ENCODE data around the gene LAMA5. TPM values are rescaled to one million over a fixed set of nuclear protein-coding genes. Genes with fewer than 3 reads are reported as not detected.

Gene LAMA5
- total RNA-seq, 1 experiment from 2014 or later, result 321 TPM

GRCh38 chr20:62300319-62300718 lies 66.8 kb downstream of the LAMA5 start:
- Histone ChIP-seq H3K9ac (ENCODE audit: low read length) (no peak overlapping the region), H3K9me3 (ENCODE audit: control insufficient read depth in 1 of 2, insufficient read depth in 1 of 2, low read depth in 1 of 2, low read length in 2 of 2) (no peaks in the 10 kb centered on the region), H3K27ac (ENCODE audit: low read depth, low read length) (no peak overlapping the region), H3K36me3 (ENCODE audit: control insufficient read depth in 1 of 2, insufficient read depth in 2 of 2, low read length in 2 of 2) (peaks cover 8 to 24% of the 10 kb centered on the region in 2 experiments; a peak in 2 of 4 replicates), H2AFZ (ENCODE audit: low read depth, low read length, poor library complexity, severe bottlenecking) (no peak overlapping the region), H3K79me2 (ENCODE audit: insufficient read depth, low read length) (peaks cover 25% of the 10 kb centered on the region), H3K4me1 (ENCODE audit: control insufficient read depth in 1 of 2, insufficient read depth in 2 of 2, low read length in 2 of 2) (peaks cover 17 to 31% of the 10 kb centered on the region in 2 experiments), H4K20me1 (ENCODE audit: insufficient read depth) (peaks cover 19% of the 10 kb centered on the region; the same call in 1 of the 2 replicates), H3K4me3 (replicated peaks in 1 of 2; ENCODE audit: low read depth in 1 of 2, low read length in 2 of 2) (no peak overlapping the region), H3K9me2 (ENCODE audit: insufficient read depth) (no peaks in the 10 kb centered on the region), H3K4me2 (ENCODE audit: low read length) (no peak overlapping the region), H3K27me3 (ENCODE audit: insufficient read depth, low read length) (no peaks in the 10 kb centered on the region)
- ATAC-seq (no peak), DNase-seq (ENCODE audit: low read depth, low spot score) (no peak)
- ChIA-PET RAD21 (ENCODE audit: low non-redundant PET in 1 of 2, low total read pairs in 2 of 2, uncharacterized antibody in 2 of 2, unreplicated experiment in 2 of 2) (no interaction called here), CTCF (interaction anchor here (0.9 to 2.6 kb wide), 3 partner anchors 69 to 82 kb away, joined by 3 to 25 read pairs (median 5); no protein-coding TSS in a partner anchor), POLR2A (interaction anchor here (1.0 kb wide), 1 partner anchor 83 kb away, joined by 4 read pairs; no protein-coding TSS in a partner anchor)
- BruUV-seq (replicated peaks), result no TSS peak
- intact Hi-C loops (cut with micrococcal nuclease), result loop anchor here (5.0 to 10.0 kb wide), 3 partner anchors 67 to 504 kb away; partner anchors contain the start of genes LAMA5 and OGFR
- TF ChIP-seq EZH2phosphoT487 (IDR thresholded peaks at IDR 0.05; ENCODE audit: borderline replicate concordance) (no peak), JUND (IDR thresholded peaks at IDR 0.05) (no peak), POLR2AphosphoS5 (IDR thresholded peaks at IDR 0.05; ENCODE audit: low read depth, low read length) (no peak), CBX3 (IDR thresholded peaks at IDR 0.05; ENCODE audit: low read depth) (no peak), EZH2 (IDR thresholded peaks at IDR 0.05) (no peak), REST (IDR thresholded peaks at IDR 0.05; ENCODE audit: low read depth) (no peak), CEBPB (IDR thresholded peaks at IDR 0.05; ENCODE audit: low read depth) (no peak)
- TF ChIP-seq, protein P1, sequence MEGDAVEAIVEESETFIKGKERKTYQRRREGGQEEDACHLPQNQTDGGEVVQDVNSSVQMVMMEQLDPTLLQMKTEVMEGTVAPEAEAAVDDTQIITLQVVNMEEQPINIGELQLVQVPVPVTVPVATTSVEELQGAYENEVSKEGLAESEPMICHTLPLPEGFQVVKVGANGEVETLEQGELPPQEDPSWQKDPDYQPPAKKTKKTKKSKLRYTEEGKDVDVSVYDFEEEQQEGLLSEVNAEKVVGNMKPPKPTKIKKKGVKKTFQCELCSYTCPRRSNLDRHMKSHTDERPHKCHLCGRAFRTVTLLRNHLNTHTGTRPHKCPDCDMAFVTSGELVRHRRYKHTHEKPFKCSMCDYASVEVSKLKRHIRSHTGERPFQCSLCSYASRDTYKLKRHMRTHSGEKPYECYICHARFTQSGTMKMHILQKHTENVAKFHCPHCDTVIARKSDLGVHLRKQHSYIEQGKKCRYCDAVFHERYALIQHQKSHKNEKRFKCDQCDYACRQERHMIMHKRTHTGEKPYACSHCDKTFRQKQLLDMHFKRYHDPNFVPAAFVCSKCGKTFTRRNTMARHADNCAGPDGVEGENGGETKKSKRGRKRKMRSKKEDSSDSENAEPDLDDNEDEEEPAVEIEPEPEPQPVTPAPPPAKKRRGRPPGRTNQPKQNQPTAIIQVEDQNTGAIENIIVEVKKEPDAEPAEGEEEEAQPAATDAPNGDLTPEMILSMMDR (IDR thresholded peaks at IDR 0.05 in 2 of 3, conservative IDR thresholded peaks at IDR 0.05 in 1 of 3; ENCODE audit: borderline replicate concordance in 1 of 3, insufficient read depth in 1 of 3, low read depth in 2 of 3, low read length in 2 of 3), result no peak
